K562 (cell line): Measurements from ENCODE around the gene ANKRD2. TPM values are rescaled to one million over a fixed set of nuclear protein-coding genes. Genes with fewer than 3 reads are reported as not detected.
A peak's percentile ranks its signal among the peaks of the same experiment; 100 is the strongest.

Experiments
- ATAC-seq: fragments of 200-7000 bp; cut with Tn5 transposase; 3 replicates; pipeline ENCODE4 v1.9.1; 2020; ENCODE audit warnings: moderate library complexity
- BruUV-seq: library from RNA; stranded (reverse); fragments of 400-500 nt; replicated peaks from 2 replicates; lab custom pipeline; 2021; lab: Mats Ljungman, UMichigan
- CTCF ChIA-PET: fragments of 300-600 bp; formaldehyde crosslinking; extraction: SDS; loops from one replicate; lab custom pipeline; 2021; ENCODE audit warnings: low intra/inter-chr PET ratio; lab: Yijun Ruan, JAX
- POLR2A ChIA-PET: fragments of 300-600, 350-650 bp; sonication (Branson Sonifier 250); formaldehyde crosslinking; extraction: SDS; loops from one replicate; lab custom pipeline; 2021; ENCODE audit warnings: antibody characterized with exemption, inconsistent platforms; lab: Yijun Ruan, JAX
- DNase-seq, 4 experiments: peaks; one replicate each; pipeline versions ENCODE4 v3.0.0 to v3.0.0-alpha.2; 2011 to 2018; ENCODE audit warnings: low spot score in 3 of 4, mixed read lengths in 3 of 4; ENCODE audit errors: extremely low read depth in 1 of 4
- FAIRE-seq: peaks from 2 replicates; lab custom pipeline; 2011; peaks lifted over from hg19 to GRCh38; lab: Jason Lieb, UNC
- H2AFZ ChIP-seq: 2 replicates; pipeline ENCODE4 v1.6.0; 2011; ENCODE audit warnings: low read depth, low read length, control low read depth, inconsistent platforms
- H3K27ac ChIP-seq: fragments of 200-600 bp; 3 replicates; pipeline ENCODE4 v1.8.0; 2011; ENCODE audit warnings: low read depth, mild to moderate bottlenecking, control low read depth, inconsistent platforms, low read length, moderate library complexity, mixed read lengths; ENCODE audit errors: extremely low read depth
- H3K27me3 ChIP-seq, 2 experiments: fragments of 300-600 bp in 1 of 2; 2 replicates in 1 of 2; 3 replicates in 1 of 2; pipeline versions ENCODE4 v1.6.0 to v1.8.0; 2011; ENCODE audit warnings: inconsistent platforms in 2 of 2, low read length in 2 of 2, mild to moderate bottlenecking in 1 of 2, mixed read lengths in 1 of 2, moderate library complexity in 1 of 2; ENCODE audit not compliant: control insufficient read depth in 2 of 2, insufficient read depth in 2 of 2
- H3K36me3 ChIP-seq: fragments of 300-600 bp; 3 replicates; pipeline ENCODE4 v1.8.0; 2011; ENCODE audit warnings: mild to moderate bottlenecking, low read length, inconsistent platforms; ENCODE audit not compliant: control insufficient read depth, insufficient read depth
- H3K4me1 ChIP-seq, 2 experiments: fragments of 200-600 bp in 1 of 2; replicated peaks in 1 of 2; 2 replicates in 1 of 2; 3 replicates in 1 of 2; pipeline versions ENCODE4 v1.5.1 to v1.8.0; 2011; ENCODE audit warnings: inconsistent platforms in 2 of 2, low read length in 2 of 2, mild to moderate bottlenecking in 1 of 2, mixed read lengths in 1 of 2, moderate library complexity in 1 of 2; ENCODE audit not compliant: control insufficient read depth in 2 of 2, insufficient read depth in 2 of 2
- H3K4me2 ChIP-seq: 2 replicates; pipeline ENCODE4 v1.6.1; 2011; ENCODE audit warnings: low read length, control low read depth, inconsistent platforms, mixed read lengths; ENCODE audit not compliant: insufficient read depth
- H3K4me3 ChIP-seq: fragments of 200-600 bp; sonication (generic), shearing (Covaris generic); 2 replicates; pipeline ENCODE4 v1.5.1; 2016; ENCODE audit warnings: control low read depth, inconsistent platforms
- H3K79me2 ChIP-seq: fragments of 200-600 bp; 3 replicates; pipeline ENCODE4 v1.8.0; 2011; ENCODE audit warnings: low read length, inconsistent platforms; ENCODE audit not compliant: control insufficient read depth, insufficient read depth
- H3K9ac ChIP-seq, 2 experiments: 2 replicates each; pipeline versions ENCODE4 v1.6.0 to v1.6.1; 2011; ENCODE audit warnings: low read depth in 2 of 2, low read length in 2 of 2, control low read depth in 1 of 2, inconsistent platforms in 1 of 2, mild to moderate bottlenecking in 1 of 2, mixed read lengths in 1 of 2; ENCODE audit not compliant: insufficient read depth in 1 of 2
- H3K9me1 ChIP-seq: one replicate; pipeline ENCODE4 v1.6.0; 2011; ENCODE audit warnings: inconsistent platforms, mild to moderate bottlenecking, low read length, moderate library complexity; ENCODE audit not compliant: control insufficient read depth, insufficient read depth
- H3K9me3 ChIP-seq: replicated peaks from 2 replicates; pipeline ENCODE4 v1.5.1; 2011; ENCODE audit warnings: low read depth, low read length, inconsistent platforms; ENCODE audit not compliant: control insufficient read depth, insufficient read depth
- H4K20me1 ChIP-seq: replicated peaks from 2 replicates; pipeline ENCODE4 v1.6.1; 2011; ENCODE audit warnings: low read length, inconsistent platforms, mixed read lengths; ENCODE audit not compliant: control insufficient read depth, insufficient read depth
- CHD4 ChIP-seq: fragments of 200-600 bp; sonication (generic); IDR thresholded peaks from 3 replicates; pipeline ENCODE4 v1.6.1; 2012; ENCODE audit warnings: low read depth, mild to moderate bottlenecking, mixed read lengths, low read length, inconsistent platforms; ENCODE audit not compliant: insufficient read depth, insufficient replicate concordance, poor library complexity, severe bottlenecking
- PHF20 ChIP-seq: fragments of 450-650 bp; IDR thresholded peaks from 2 replicates; pipeline ENCODE4 v1.6.1; 2018; ENCODE audit not compliant: partially characterized antibody
- ZNF696 ChIP-seq: fragments of 250-450 bp; sonication (Bioruptor Pico); conservative IDR thresholded peaks from 2 replicates; pipeline ENCODE4 v1.4.0; 2020; ENCODE audit warnings: mild to moderate bottlenecking, moderate library complexity
- WGBS: fragments of 100-300 bp; shearing (Covaris generic); methylation state at CpG from one replicate; pipeline ENCODE4 v1.1.6; 2016; ENCODE audit warnings: low coverage, mixed read lengths; ENCODE audit not compliant: insufficient coverage; ENCODE audit errors: missing lambda C conversion rate; 5-methylcytosine and 5-hydroxymethylcytosine counted together
- in situ Hi-C: fragments of 300-500 bp; cut with MboI; formaldehyde crosslinking; loops from 4 replicates; pipeline ENCODE4 v1.15.0; 2018; ENCODE audit warnings: inconsistent platforms, mixed read lengths
- intact Hi-C: fragments of 100-400 bp; cut with micrococcal nuclease; formaldehyde crosslinking; loops from 2 replicates; pipeline ENCODE4 v1.14.2; 2022
- polyA plus RNA-seq, 8 experiments: library from polyadenylated mRNA; depleted of rRNA in 4 of 8; stranded (reverse) in 5 of 8; unstranded in 3 of 8; fragments of >200 nt; fragmentation: Nextera tagmentation in 2 of 8; fragmentation: Illumina TruSeq in 1 of 8; extraction: Ambion mirVana in 2 of 8; extraction: Trizol in 1 of 8; gene quantifications; 2 replicates each; pipeline versions ENCODE4 v1.2.1 to v1.2.3, GENCODE V29; 2011 to 2014; ENCODE audit warnings: inconsistent platforms in 1 of 8, missing spikeins in 1 of 8
- total RNA-seq, 7 experiments: library from RNA; depleted of rRNA in 6 of 7; stranded (reverse); fragments of >200 nt in 6 of 7; fragmentation: Illumina TruSeq in 2 of 7; extraction: Trizol in 2 of 7; gene quantifications; 2 replicates each; pipeline versions ENCODE4 v1.2.1 to v1.2.3, GENCODE V29; 2011 to 2021; ENCODE audit warnings: low replicate concordance in 1 of 7
- TF ChIP-seq, protein P1 (sequence below): fragments of 250-450 bp; sonication (Bioruptor Pico); IDR thresholded peaks from 2 replicates; pipeline ENCODE4 v1.4.0; 2020
- TF ChIP-seq, protein P2 (sequence below): sonication (generic); formaldehyde crosslinking; IDR thresholded peaks from 2 replicates; pipeline ENCODE4 v1.8.1; 2022; ENCODE audit warnings: missing genetic modification reagents
- TF ChIP-seq, protein P3 (sequence below): sonication (generic); formaldehyde crosslinking; IDR thresholded peaks from 2 replicates; pipeline ENCODE4 v1.9.0; 2022; ENCODE audit warnings: mild to moderate bottlenecking, missing genetic modification reagents

The ANKRD2 gene
- total and polyA plus RNA-seq, 9 of the 15 experiments (the other 6 are each of a cell fraction or from before 2014, with no cell fraction given) = not detected

DNA sequence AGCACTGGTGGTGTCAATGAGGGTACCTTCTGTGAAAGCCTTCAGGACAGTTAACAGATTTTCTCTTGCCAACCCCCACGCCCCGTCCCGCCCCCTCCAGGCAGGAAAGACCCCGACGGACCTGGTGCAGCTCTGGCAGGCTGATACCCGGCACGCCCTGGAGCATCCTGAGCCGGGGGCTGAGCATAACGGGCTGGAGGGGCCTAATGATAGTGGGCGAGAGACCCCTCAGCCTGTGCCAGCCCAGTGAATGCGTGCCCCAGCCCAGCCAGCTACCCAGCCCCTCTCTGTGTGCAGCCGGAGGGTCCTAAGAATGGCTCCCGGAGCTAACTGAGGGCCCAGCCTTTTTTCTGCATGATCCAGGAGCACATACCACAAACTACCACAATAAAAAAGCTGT is 10.9 kb downstream of the ANKRD2 start:
- ChIA-PET POLR2A (no interaction called here), CTCF (no interaction called here)
- intact Hi-C loops = no loop called here

DNA sequence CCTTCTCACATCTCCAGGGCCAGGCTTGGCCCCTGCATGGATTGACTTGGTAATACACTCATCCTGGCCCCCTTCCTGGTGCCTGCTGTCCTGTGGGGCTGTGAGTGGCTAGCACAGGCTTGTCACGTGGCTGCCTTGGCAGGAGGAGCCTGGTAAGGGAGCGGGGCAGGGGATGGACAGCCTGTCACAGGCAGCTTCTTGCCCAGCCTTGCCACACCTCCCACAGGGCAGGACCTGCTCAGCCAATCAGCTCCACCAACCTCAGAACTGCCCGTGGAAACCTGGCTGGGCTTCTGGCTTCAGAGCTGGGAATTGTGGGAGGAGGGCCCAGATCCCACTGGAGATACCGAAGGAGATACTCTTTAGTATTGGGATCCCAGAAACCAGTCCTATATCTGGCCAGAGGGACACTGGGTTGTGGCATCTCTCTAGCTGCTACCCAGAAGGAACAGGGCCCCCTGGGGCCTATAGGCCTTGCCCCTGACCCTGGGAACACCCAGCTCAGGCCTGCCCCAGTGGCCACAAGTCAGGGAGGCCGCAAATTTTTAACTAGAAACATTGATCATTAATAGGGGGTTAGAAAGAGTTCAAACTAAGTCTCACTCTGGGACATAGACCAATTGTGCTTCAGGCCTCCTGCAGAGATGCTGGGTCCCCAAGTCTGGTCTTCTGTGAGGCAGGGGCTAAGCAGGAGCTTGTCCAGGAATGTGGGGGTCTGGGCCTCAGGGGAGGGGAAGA is 11.7 kb downstream of the ANKRD2 start, which contains the start of gene HOGA1:
TSS of gene HOGA1 (plus strand) at position 330 of the 738 bp plus-strand sequence. CDS start at position 645, 315 bp downstream.
- ChIA-PET POLR2A (no interaction called here), CTCF (no interaction called here)
- ATAC-seq (no peak), DNase-seq (no peak), FAIRE-seq (no peak)
- in situ Hi-C loops (no loop called here), intact Hi-C loops (no loop called here)
- Histone ChIP-seq H3K4me3 (no peak within 1 kb of the TSS), H3K4me1 (peaks cover 0 to 3% of the 10 kb centered on the region in 2 experiments; a peak in 3 of 5 replicates), H2AFZ (0 out of 2 replicates have a peak within 1 kb of the TSS, but pooled peaks have one; percentile 32), H3K4me2 (no peak within 1 kb of the TSS), H3K9ac (no peak within 1 kb of the TSS), H3K79me2 (no peaks in the 10 kb centered on the region), H3K9me1 (no peaks in the 10 kb centered on the region), H3K36me3 (no peaks in the 10 kb centered on the region), H3K9me3 (no peaks in the 10 kb centered on the region), H3K27ac (no peak within 1 kb of the TSS), H4K20me1 (no peaks in the 10 kb centered on the region), H3K27me3 (no peaks in the 10 kb centered on the region)
- BruUV-seq = no TSS peak
- WGBS = 38% methylated on average over 4 of the region's 5 CpGs
- TF ChIP-seq, protein P1, sequence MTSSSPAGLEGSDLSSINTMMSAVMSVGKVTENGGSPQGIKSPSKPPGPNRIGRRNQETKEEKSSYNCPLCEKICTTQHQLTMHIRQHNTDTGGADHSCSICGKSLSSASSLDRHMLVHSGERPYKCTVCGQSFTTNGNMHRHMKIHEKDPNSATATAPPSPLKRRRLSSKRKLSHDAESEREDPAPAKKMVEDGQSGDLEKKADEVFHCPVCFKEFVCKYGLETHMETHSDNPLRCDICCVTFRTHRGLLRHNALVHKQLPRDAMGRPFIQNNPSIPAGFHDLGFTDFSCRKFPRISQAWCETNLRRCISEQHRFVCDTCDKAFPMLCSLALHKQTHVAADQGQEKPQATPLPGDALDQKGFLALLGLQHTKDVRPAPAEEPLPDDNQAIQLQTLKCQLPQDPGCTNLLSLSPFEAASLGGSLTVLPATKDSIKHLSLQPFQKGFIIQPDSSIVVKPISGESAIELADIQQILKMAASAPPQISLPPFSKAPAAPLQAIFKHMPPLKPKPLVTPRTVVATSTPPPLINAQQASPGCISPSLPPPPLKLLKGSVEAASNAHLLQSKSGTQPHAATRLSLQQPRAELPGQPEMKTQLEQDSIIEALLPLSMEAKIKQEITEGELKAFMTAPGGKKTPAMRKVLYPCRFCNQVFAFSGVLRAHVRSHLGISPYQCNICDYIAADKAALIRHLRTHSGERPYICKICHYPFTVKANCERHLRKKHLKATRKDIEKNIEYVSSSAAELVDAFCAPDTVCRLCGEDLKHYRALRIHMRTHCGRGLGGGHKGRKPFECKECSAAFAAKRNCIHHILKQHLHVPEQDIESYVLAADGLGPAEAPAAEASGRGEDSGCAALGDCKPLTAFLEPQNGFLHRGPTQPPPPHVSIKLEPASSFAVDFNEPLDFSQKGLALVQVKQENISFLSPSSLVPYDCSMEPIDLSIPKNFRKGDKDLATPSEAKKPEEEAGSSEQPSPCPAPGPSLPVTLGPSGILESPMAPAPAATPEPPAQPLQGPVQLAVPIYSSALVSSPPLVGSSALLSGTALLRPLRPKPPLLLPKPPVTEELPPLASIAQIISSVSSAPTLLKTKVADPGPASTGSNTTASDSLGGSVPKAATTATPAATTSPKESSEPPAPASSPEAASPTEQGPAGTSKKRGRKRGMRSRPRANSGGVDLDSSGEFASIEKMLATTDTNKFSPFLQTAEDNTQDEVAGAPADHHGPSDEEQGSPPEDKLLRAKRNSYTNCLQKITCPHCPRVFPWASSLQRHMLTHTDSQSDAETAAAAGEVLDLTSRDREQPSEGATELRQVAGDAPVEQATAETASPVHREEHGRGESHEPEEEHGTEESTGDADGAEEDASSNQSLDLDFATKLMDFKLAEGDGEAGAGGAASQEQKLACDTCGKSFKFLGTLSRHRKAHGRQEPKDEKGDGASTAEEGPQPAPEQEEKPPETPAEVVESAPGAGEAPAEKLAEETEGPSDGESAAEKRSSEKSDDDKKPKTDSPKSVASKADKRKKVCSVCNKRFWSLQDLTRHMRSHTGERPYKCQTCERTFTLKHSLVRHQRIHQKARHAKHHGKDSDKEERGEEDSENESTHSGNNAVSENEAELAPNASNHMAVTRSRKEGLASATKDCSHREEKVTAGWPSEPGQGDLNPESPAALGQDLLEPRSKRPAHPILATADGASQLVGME (CRISPR knock-in tag) = no peak
- TF ChIP-seq ZNF696 (CRISPR knock-in tag) (no peak), PHF20 (no peak)
- TF ChIP-seq, protein P2, sequence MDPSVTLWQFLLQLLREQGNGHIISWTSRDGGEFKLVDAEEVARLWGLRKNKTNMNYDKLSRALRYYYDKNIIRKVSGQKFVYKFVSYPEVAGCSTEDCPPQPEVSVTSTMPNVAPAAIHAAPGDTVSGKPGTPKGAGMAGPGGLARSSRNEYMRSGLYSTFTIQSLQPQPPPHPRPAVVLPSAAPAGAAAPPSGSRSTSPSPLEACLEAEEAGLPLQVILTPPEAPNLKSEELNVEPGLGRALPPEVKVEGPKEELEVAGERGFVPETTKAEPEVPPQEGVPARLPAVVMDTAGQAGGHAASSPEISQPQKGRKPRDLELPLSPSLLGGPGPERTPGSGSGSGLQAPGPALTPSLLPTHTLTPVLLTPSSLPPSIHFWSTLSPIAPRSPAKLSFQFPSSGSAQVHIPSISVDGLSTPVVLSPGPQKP = no peak
- TF ChIP-seq, protein P3, sequence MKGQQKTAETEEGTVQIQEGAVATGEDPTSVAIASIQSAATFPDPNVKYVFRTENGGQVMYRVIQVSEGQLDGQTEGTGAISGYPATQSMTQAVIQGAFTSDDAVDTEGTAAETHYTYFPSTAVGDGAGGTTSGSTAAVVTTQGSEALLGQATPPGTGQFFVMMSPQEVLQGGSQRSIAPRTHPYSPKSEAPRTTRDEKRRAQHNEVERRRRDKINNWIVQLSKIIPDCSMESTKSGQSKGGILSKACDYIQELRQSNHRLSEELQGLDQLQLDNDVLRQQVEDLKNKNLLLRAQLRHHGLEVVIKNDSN = peak; percentile 33; the same call in 1 of the 2 replicates

More for the DNA sequence above, 10.9 kb downstream of the ANKRD2 start:
- no peak for TF ChIP-seq CHD4
- TF ChIP-seq, all 486 proteins: peak for 0
- Histone ChIP-seq H3K4me3 (no peak overlapping the region), H3K27ac (no peak overlapping the region), H3K9me1 (no peaks in the 10 kb centered on the region), H2AFZ (no peak overlapping the region), H3K4me1 (peaks cover 0 to 4% of the 10 kb centered on the region in 2 experiments; a peak in 3 of 5 replicates), H3K9me3 (no peaks in the 10 kb centered on the region), H3K36me3 (no peaks in the 10 kb centered on the region), H3K27me3 (no peaks in the 10 kb centered on the region), H4K20me1 (no peaks in the 10 kb centered on the region), H3K79me2 (no peaks in the 10 kb centered on the region), H3K9ac (no peak overlapping the region), H3K4me2 (no peak overlapping the region)
- no peak for FAIRE-seq
- DNase-seq = no peak
- no peak for ATAC-seq
- in situ Hi-C loops = no loop called here
- WGBS = 34% methylated on average over 9 of the region's 13 CpGs
- BruUV-seq = no TSS peak
